ENCODE results near the gene CDK7. TPM values are rescaled to one million over a fixed set of nuclear protein-coding genes. Genes with fewer than 3 reads are reported as not detected.
"Not testable (repeated sequence)": the region's sequence is repeated elsewhere in the genome, so short reads cannot be mapped to it uniquely, and the experiment has no call there.

Gene CDK7
- total RNA-seq, 4 donors from 2014 or later = 16.1 to 27.4 (median 23.5) TPM

GRCh38 chr5:69231281-69231680 lies 3.4 kb upstream of the CDK7 start:
- Histone ChIP-seq H3K4me3 (no peak overlapping the region), H3K4me1 (peaks cover 10 to 19% (median 13%) of the 10 kb centered on the region in 4 donors), H3K9me3 (no peaks in the 10 kb centered on the region), H3K27me3 (no peaks in the 10 kb centered on the region), H3K36me3 (peaks cover 20 to 48% (median 37%) of the 10 kb centered on the region in 4 donors), H3K27ac (replicated peaks in 1 of 4) (no peak overlapping the region)
- no peak for DNase-seq (ENCODE audit: extremely low spot score)
- intact Hi-C loops (cut with DNase I) = loop anchor here (10.0 kb wide), 1 partner anchor 104 kb away; the partner anchor contains the start of gene CCDC125
- 88% methylated on average over 6 of the region's 6 CpGs for WGBS
- TF ChIP-seq EP300 (IDR thresholded peaks at IDR 0.05) (no peak), POLR2AphosphoS5 (IDR thresholded peaks at IDR 0.05) (no peak), POLR2A (IDR thresholded peaks at IDR 0.05; ENCODE audit: low read depth) (no peak)
- TF ChIP-seq, protein P1, sequence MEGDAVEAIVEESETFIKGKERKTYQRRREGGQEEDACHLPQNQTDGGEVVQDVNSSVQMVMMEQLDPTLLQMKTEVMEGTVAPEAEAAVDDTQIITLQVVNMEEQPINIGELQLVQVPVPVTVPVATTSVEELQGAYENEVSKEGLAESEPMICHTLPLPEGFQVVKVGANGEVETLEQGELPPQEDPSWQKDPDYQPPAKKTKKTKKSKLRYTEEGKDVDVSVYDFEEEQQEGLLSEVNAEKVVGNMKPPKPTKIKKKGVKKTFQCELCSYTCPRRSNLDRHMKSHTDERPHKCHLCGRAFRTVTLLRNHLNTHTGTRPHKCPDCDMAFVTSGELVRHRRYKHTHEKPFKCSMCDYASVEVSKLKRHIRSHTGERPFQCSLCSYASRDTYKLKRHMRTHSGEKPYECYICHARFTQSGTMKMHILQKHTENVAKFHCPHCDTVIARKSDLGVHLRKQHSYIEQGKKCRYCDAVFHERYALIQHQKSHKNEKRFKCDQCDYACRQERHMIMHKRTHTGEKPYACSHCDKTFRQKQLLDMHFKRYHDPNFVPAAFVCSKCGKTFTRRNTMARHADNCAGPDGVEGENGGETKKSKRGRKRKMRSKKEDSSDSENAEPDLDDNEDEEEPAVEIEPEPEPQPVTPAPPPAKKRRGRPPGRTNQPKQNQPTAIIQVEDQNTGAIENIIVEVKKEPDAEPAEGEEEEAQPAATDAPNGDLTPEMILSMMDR (IDR thresholded peaks at IDR 0.05) = no peak

GRCh38 chr5:69231851-69232250 lies 2.8 kb upstream of the CDK7 start:
- 76% methylated on average over 2 of the region's 2 CpGs for WGBS
- TF ChIP-seq POLR2AphosphoS5 (IDR thresholded peaks at IDR 0.05) (no peak), POLR2A (IDR thresholded peaks at IDR 0.05; ENCODE audit: low read depth) (no peak), EP300 (IDR thresholded peaks at IDR 0.05) (no peak)
- TF ChIP-seq, protein P1 (IDR thresholded peaks at IDR 0.05) = no peak

DNA sequence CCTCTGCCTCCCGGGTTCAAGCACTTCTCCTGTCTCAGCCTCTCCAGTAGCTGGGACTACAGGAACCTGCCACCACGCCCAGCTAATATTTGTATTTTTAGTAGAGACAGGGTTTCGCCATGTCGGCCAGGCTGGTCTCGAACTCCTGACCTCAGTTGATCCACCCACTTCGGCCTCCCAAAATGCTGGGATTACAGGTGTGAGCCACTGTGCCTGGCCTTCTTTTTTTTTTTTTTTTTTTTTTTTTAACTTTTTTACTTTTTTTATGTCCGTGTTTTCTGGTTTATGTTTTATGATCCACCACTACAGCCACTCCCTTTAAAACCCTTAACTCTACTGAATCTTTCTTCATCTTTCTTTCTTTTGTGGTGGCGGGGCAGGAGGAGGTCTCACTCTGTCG lies 2.0 kb downstream of the CDK7 start:
- H3K4me1 ChIP-seq = peaks cover 21 to 52% (median 43%) of the 10 kb centered on the region in 4 donors
- not testable (repeated sequence) for H3K27me3 ChIP-seq; H3K9me3 ChIP-seq; DNase-seq (ENCODE audit: extremely low spot score); H3K27ac ChIP-seq (replicated peaks in 1 of 4); H3K4me3 ChIP-seq
- 98% methylated on average over 9 of the region's 9 CpGs for WGBS
- H3K36me3 ChIP-seq = peaks cover 0 to 32% (median 10%) of the 10 kb centered on the region in 4 donors
- intact Hi-C loops (cut with DNase I) = loop anchor here (5.0 to 10.0 kb wide), 2 partner anchors 69 to 98 kb away; partner anchors contain the start of genes CCDC125 and CCNB1

More at GRCh38 chr5:69231851-69232250, 2.8 kb upstream of the CDK7 start:
- peaks cover 15 to 25% (median 18%) of the 10 kb centered on the region in 4 donors for H3K4me1 ChIP-seq
- H3K27ac ChIP-seq (replicated peaks in 1 of 4) = no peak overlapping the region
- DNase-seq (ENCODE audit: extremely low spot score) = no peak
- no peaks in the 10 kb centered on the region for H3K9me3 ChIP-seq
- no peak overlapping the region for H3K4me3 ChIP-seq
- intact Hi-C loops (cut with DNase I) = loop anchor here (10.0 kb wide), 1 partner anchor 103 kb away; the partner anchor contains the start of gene CCDC125
- H3K27me3 ChIP-seq = no peaks in the 10 kb centered on the region
- peaks cover 14 to 42% (median 34%) of the 10 kb centered on the region in 4 donors for H3K36me3 ChIP-seq

GRCh38 chr5:69237877-69238276 lies 3.2 kb downstream of the CDK7 start:
- Histone ChIP-seq H3K4me1 (peaks cover 21 to 56% (median 43%) of the 10 kb centered on the region in 4 donors), H3K27ac (replicated peaks in 1 of 4) (no peak overlapping the region), H3K27me3 (no peaks in the 10 kb centered on the region), H3K9me3 (no peaks in the 10 kb centered on the region), H3K4me3 (no peak overlapping the region), H3K36me3 (peaks cover 0 to 32% (median 10%) of the 10 kb centered on the region in 4 donors)
- TF ChIP-seq, protein P1 (IDR thresholded peaks at IDR 0.05) = no peak
- TF ChIP-seq POLR2AphosphoS5 (IDR thresholded peaks at IDR 0.05) = no peak
- intact Hi-C loops (cut with DNase I) = loop anchor here (5.0 to 10.0 kb wide), 2 partner anchors 71 to 97 kb away; partner anchors contain the start of genes CCDC125 and CCNB1
- 88% methylated on average over 3 of the region's 3 CpGs for WGBS
- DNase-seq (ENCODE audit: extremely low spot score) = no peak

- intact Hi-C loops (cut with DNase I) = loop anchor here (5.0 to 10.0 kb wide), 2 partner anchors 72 to 96 kb away; partner anchors contain the start of genes CCDC125 and CCNB1
- H3K36me3 ChIP-seq = peaks cover 0 to 32% (median 10%) of the 10 kb centered on the region in 4 donors
- no peak overlapping the region for H3K4me3 ChIP-seq
- H3K4me1 ChIP-seq = peaks cover 19 to 59% (median 43%) of the 10 kb centered on the region in 4 donors
- H3K27me3 ChIP-seq = no peaks in the 10 kb centered on the region
- TF ChIP-seq POLR2AphosphoS5 (IDR thresholded peaks at IDR 0.05) (no peak), EP300 (IDR thresholded peaks at IDR 0.05) (no peak), POLR2A (IDR thresholded peaks at IDR 0.05; ENCODE audit: low read depth) (no peak)
- TF ChIP-seq, protein P1 (IDR thresholded peaks at IDR 0.05) = no peak
- DNase-seq (ENCODE audit: extremely low spot score) = no peak
- H3K27ac ChIP-seq (replicated peaks in 1 of 4) = peak overlapping the region in 2 of 4 donors; percentile 12 to 21
- H3K9me3 ChIP-seq = no peaks in the 10 kb centered on the region
- 67% methylated on average over 6 of the region's 6 CpGs for WGBS
Observed at GRCh38 chr5:69238760-69239251, 4.1 kb downstream of the CDK7 start.
